Activated CD4-positive, alpha-beta T cell treated with anti-CD3 and anti-CD28 coated beads, Interleukin-2, amount 50 U/mL, for 16 hours (primary cell): ENCODE results near the gene FEM1B.

Experiments
- DNase-seq: peaks from one replicate; pipeline ENCODE4 v3.0.0-alpha.2; 2020

The FEM1B gene

DNA sequence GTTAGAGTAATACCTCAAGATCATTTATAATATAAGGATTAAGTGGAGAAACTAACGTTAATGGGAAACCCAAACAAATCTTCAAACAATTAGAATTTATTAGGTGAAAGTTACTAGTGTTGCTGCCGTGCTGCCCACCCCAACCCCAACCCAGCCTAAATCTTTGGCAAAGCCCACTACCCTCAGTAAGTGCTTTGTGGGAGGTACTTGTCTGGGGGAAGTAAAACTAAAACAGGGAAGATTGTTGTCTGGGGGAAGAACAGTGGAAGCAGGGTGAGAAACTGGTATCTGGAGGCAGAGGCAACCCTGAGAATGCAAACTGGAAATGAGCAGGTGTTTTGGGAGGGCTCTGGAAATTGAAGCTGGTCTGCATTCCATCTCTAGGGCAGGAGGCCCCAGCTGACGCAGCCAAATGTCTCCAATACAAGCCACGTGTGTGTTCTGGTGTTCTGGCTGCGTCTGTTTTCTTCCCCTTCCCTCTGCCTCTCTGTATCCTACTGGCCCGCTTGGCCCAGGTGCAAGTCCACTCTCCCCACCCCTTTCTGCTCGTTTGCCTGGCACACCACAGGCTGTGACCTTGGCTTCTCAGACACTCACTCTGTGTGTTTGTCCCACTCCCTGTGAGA is 32.7 kb downstream of the FEM1B start:
- no peak for DNase-seq

DNA sequence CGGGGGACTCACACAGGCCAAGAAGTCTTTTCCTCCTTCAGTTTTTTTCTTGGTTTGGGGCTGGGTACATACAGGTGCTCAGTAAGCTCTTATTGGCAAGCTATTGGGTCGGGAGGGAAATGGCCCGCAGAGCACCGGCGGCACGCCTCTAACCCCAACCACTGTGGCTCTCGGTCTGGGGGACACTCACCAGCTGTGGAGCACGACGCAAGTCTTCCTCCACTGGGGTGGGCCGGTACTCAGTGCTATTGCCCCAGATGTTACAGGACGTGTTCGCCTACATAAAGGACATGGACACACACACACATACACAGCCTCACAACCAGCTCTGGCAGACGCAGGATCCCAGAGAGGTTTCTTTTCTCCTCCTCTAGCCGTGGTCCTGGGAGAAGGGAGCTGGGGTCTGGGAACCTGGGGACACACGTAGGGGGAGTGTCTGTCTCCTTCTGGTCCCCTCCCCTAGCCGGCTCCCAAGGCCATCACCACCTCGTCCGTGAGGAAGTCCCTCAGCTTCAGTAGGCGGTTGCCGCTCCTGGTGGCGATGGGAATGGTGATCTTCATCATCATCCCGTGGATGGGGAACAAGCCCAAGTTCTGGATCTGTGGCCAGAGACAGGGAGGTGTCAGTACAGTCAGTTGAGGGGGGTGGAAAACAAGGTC is 33.4 kb downstream of the FEM1B start:
- DNase-seq = no peak

DNA sequence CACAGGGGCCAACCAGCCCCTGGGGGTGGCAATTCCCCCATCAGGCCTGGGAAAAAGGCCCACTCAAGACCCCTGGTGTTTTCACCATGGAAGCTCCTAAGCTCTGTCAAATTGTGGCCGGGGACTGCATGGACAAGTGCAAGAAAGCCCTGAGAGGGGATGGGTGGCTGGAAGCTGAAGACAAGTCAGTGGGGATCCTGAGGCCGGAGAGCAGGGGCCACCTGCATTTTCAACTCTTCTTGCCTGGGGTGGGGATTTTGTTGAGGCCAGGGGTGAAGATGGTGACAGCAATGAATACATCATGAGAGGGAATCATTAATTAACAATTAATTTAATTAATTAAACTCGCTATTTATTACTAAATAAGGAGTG is 33.9 kb downstream of the FEM1B start:
- no peak for DNase-seq

DNA sequence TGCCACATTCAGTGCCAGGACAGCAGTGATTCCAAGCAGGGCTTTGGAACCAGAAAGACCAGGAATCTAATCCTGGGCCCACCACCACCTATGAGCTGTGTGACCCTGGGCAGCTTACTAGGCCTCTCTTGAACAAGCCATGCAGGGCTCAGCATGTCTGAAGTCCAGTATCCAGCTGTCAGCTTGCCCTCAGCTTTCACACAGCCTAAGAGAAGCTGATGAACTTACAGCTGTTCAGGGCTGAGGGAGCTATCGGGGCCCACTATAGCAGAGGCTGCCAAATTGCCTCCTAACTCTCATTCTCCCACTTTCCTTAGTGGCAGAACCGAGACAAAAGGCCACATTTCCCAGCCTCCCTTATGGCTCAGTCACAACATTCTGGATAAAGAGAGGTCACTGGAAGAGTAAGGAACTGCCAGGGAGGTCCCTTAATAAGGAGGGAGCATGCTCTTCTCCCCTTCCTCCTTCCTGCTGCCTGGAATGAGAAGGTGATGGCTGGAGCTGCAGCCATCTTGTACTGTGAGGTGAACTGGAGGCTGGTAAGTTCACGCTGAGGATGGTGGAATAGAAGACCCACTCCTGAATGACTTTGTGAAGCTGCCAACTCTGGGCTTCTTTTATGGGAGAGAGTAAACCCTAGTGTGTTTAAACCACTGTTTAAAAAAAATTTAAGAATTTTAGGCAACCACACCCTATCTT is 34.5 kb downstream of the FEM1B start:
- DNase-seq = no peak

DNA sequence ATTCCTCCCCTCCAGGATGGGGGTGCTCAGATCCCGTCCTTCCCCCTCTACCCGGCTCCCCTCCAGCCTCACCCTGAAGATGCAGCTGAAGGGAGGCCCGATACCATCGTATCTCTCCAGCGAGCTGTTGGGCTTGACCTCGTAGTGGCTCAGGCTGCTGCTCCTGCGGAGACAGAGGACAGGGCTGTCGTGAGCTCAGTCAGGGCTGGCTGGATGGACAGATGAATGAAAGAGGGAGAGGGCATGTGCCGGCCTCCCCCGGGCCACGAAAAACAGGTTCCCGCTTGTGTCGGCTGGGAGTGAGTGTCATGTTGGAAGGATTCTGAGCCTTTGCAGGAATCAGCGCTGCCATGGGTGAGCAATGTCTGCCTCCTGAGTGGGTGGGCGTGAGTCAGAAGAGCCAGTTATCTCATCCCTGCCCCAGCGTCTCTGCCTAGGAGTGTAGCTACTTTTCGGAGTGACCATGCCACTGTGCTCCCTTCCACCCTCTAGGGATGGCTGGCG is 35.2 kb downstream of the FEM1B start:
- no peak for DNase-seq

DNA sequence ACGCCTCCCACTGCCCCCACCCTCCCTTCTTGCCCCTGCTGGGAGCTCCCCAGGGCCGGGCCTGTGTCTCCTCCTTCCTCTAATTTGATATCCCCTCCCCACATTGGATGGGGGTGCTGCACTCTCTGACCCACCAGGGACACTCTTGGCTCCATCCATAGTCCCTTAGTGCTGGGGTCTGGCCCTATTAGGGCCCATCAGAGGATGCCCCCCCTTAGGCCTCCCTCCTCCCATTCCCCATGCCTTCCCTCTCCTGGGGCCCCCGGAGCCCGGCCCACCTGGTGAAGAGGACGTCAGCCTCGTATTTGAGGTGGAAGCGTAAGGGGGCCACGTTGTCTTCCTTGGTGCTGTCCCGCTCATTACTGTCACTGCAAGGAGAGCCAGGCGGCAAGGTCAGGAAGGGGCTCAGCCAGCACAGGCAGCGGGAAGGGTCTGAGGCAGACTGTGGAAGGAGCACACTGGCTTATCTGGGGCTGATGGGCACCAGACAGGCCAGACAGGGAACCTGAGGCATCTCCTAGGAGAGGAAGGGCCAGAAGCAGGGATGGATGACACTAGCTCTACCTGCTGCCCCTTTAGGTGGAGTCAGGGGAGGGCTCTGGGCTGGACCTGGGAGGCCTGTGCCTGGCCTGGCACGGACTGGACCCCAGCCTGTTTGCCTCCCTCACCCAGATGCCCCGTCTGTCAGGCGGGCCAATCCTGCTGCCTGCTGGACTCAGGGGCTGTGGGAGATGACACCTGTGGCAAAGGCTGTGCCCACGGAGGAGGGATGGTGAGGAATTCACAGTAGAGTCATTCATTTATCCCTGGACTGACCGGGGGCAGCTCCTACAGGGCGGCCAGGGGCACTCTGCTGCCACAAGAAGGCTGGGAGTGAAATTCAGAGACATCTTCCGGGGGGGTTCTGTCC is 36.2 kb downstream of the FEM1B start:
- no peak for DNase-seq

DNA sequence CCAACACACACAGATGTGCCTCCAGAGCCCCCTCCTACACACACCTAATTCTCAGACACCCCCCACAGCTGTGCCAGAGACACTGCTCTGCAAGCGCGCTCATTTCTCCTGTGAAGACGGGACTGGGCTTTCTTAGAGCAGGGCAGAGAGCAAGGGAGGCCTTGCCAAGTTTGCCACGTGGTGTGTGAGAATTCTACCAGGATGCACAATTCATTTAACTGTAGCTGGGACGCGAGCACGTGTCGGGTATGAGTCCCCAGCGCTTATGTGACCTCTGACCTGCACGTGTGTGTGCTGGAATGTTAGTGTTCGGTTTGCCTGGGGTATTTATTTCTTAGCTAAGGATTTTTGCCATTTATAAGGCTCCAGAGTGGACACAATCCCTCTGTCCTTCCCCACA is 37.0 kb downstream of the FEM1B start:
- no peak for DNase-seq

DNA sequence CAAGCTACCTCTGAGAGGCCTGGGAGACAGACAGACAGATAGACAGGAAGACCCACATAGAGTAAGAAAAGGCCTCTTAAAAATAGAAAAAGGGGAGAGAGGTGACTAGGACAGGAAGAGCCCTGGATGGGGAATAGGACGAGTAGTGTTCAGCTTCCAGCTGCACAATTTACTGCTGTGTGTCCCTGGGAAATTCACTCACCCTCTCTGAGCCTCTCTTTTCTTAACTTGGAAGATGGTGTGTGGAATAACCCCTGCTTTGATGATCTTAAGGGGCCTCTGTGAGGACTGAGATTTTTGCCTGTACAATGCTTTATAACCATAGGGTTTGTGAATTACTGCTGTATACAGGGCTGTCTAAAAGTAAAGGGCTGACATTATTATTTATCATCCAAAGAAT is 37.5 kb downstream of the FEM1B start:
- DNase-seq = no peak

DNA sequence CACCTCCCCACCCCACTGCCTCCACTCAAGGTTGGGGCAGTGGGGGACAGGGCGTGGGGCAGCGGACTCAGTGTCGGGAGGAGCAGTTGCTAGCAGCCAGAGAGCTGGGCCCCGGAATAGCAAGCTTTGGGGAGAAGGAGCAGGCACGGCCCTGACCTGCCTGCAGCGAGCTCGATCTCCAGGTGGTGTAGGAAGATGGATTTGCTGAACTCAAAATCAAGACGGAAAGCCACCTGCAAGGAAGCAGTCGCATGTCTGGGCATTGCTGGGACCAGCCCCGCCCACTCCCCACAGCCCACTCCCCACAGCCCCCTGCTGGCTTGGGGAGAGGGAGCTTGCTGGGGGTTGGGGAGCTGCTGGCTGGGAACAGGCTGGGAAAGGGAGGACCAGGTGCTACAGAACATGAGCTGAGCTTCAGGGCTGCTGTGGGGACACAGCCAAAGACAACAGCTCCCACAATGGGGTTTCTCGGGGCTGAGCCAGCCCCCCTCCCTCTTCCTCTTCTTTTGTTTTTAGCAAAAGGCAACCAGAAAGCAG is 38.0 kb downstream of the FEM1B start:
- DNase-seq = no peak

DNA sequence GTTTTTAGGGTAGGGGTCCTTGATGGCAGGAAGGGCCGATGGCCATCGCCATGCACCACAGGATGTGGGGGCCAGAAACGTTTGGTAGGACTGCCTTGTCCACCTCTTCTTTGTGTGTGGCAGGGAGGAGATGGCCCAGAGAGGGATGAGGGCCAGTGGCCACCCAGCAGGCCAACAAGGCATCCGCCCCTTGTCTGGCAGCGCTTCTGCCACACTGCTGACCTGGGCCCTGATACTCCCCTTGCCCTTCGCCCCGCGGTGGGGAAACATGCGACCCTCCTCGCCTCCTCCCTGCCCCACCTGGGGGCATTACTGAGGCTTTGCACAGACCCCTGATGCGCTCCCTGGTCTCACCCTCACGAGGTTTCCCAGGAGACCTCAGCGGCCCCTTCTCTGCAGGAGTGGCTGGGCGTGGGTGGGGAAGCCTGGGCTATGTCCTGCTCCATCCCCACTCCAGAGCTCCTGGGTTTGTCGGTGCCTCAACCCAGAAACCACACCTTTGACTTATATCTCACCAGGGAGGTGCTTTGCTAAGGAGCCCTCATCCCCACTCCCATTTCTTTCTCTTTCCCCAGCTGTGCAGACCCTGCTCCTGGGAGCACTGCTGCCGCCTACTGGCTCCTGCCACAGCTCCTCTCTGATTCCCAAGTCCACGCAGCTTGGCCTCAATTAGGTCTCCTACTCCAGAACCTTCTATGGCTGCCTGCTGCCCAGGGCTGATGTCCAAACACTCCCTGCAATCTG is 38.7 kb downstream of the FEM1B start:
- DNase-seq = no peak

DNA sequence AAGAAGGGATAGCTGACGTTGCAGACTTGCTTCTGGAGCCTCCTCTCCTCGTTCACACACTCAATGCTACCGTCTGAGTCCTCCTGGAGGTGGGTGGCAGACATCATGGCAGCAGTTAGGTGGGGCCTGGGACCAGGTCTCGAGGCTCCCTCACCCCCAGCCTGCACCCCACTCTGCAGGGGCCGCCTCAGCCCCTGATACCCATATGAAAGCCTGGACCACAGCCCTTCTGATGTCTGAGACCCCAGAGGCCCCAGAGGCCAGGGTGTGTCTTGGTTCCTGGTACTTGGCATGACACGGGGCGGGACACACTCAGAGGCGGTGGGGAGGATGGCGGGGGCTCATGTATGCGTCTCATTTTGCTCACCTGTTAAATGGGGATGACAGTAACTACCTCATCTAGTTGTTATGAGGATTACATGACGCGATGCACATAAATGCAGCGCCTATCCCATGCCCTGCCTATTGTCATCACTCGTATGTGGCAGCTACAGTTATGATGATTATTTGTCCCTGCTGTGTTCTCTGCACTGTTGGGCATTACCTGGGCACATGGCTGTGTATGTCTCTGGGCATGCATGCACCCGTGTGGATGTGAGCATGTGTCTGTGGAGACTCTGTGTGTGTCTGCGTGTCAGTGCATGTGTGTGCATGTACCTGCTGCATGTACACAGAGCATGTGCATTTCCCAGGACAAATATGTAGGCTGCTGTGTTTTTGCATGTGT is 39.9 kb downstream of the FEM1B start:
- no peak for DNase-seq

DNA sequence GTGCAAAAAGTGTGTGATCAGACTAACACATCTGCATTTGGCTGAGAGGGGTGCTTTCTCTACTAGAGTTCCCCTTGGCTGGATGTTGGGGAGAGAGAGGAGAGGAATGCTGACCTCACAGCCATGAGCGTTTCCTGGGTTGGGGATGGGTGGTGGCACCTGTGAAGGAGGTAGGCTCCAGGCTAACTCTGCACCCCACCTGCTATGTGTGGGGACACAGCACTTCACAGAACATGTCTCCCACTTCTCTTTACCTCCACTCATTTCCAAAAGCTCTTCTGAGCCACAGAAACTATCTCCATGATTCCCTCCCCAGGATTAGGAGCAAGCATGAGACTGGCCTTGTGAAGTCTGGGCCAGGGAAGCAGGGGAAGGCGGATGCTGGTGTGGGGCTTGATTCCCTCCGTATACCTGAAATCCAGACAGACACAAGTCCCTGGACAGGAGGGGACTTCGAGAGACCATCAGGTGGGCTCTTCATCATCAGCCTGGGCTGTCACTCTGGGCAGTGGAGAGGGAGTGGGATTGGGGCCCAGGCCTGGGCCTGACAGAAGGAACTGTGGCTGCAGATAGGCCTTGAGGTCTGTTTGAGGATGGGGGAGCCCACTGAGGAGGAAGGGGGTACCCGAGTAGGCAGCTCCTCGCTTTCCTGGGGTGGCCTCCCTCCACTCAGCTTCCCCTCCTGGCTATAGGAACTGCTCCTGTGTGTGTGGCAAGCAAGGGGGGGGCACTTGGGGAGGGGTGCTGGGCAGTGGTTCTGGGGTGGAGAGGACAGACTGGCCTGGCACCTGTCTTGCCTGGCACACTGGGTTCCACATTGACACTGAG is 40.7 kb downstream of the FEM1B start:
- DNase-seq = no peak

DNA sequence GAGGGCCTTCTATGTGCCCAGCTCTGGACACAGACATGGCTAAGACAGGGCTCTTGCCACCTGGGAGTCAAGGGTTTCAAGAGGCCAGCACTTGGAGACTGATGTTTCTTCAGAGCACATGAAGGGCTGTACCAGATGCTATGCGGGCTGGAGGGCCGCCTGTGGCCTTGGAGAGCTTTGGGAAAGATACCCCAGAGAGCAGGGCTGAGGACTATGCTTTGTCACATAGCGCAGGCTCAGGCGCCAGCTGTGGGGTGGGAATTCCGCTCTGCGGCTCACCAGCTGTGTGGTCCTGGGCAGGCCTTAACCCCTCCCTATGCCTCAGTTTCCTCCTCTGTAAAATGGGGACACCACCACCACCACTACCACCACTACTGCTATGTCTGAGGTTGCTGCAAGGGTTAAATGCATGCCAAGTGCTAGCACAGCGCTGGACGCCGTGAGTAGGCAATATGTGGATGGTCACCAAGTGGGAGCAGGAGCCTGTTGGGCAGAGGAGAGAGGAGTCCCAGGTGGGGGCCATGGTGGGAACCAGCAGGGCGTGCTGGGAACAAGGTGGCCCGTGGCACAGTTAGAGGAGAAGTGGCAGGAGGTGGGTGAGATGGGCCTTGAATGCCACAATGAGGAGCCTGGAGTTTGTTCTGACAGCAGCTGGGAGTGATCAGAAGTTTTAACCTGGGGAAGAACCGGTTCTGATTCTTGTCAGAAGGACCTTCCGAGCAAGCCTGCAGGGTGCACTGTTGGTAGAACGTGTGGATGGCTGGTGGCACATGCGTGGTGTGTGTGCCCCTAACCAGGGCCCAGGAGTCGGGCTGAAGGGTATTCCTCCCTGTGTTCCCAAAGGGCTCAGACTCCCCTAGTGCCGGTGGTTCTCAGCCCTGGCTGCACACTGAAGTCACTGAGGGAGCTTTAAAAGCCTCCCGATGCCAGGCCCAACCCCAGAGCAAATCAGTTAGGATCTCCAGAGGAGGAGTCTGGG is 41.7 kb downstream of the FEM1B start:
- no peak for DNase-seq

DNA sequence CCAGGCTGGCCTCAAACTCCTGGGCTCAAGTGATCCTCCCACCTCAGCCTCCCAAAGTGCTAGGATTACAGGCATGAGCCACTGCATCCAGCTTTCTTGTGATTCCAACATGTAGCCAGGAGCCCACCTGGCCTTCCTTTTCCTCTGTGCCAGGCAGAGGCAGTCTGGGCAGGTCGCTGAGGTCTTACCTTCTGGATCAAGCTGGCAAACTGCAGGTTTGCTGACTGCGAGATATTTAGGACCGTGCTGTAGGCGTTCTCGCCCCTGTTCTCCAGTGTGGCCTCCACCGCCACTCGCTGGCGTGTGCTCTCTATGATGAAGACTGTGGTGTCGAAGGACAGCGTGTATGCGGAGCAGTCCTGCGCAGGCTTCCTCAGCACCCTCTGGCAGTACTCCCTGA is 42.5 kb downstream of the FEM1B start:
- no peak for DNase-seq

DNA sequence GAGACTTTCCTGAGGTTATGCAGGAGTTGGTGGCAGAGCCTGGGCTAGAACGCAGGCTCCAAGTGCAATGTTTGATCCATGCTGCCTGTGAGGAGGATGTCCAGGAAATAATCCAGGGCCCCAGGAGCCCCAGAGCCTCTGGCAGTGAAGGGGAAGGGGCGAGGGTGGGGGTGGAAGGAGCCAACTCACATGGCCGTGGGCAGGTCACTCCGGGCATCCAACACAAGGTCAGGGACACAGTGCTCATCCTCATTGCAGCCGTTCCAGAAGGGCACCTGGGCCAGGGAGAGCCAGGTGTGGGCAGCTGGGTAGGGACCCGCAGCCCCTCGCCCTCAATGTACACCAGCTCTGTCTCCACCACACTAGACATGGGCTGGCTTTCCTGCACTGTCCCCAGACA is 43.7 kb downstream of the FEM1B start:
- no peak for DNase-seq

DNA sequence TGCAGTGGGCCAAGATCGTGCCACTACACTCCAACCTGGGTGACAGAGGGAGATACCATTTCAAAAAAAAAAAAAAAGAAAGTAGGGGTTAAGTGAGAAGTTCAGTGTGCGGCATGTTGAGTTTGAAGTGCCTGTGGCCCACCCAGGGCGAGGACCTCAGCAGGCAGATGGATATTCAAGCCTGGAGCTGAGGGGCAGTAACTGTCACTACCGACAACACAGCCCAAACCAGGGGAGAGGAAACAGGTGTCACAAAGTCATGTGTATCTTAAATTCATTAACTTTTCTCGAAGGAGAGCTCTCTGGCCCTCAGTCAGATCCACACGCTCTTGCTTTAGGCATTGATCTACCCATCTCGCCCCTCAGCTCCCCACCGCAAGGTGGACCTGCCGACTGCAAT is 45.3 kb downstream of the FEM1B start:
- DNase-seq = no peak

DNA sequence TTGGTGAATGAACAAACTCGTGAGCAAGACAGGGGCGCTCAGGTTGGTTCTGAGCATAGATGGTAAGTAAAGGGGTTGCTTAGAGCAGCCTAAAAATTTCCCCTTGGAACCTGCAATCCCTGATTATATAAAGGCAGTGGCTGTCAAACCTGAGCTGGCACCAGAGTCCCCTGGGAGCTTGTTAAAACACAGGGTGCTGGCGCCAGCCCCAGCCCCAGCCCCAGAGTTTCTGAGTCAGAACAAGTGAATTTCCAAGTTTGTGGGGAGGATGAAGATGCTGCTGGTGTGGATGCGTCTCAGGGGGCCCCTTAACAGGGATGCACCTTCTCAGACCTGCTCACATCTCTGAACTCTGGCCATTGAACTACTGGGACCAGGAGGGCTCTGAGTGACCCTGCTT is 48.2 kb downstream of the FEM1B start:
- no peak for DNase-seq

DNA sequence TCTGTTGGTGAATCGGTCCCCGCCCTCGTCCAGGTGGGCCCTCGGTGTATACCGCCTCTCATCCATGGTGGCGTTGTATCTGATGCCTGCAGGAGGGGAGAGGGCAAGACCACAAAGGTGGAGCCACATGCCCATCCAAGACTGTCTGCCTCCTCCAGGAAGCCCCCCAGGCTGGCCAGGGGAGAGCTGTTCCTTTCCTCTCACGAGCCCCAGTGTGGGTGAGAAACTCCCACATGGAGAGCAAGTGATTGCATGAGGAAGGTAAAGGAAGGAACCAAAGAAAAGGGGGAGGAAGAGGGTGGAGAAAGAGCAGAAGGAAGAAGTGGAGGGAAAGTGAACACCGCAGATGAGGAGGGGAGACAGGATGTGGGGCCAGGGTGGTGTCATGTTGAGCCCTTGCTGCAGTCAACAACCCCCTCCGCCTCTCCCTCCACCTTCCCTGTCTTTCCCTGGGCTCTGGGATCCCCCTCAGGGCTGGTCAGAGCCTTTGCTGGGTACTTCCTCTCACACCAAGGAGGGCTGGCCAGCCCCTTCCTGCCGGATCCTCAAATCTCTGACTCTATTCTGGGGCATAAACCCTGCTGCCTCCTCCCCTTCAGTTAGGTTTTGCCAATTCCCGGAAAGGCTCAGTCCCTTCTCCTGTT is 49.3 kb downstream of the FEM1B start:
- DNase-seq = no peak

DNA sequence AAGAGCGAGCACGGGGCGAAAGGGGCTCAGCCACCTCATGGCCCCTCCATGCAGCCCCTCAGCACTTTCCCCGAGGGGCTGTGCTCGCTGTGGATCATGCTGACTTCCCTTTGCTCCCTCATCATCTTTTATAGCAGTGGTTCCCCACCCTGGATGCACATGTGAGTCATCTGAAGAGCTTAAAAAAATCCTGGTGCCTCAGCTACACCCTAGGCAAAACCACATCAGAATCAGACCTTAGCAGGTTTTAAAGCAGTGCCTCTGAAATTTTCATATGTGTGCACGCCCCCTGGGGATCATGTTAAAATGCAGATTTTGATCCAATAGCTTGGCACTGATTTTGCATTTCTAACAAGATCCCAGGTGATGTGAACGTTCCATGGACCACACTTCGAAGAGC is 50.9 kb downstream of the FEM1B start:
- DNase-seq = no peak
